ENCODE data around the gene TBC1D19.

Gene TBC1D19

GRCh38 chr4:26594778-26595177 is 10.9 kb downstream of the TBC1D19 start:
- no peak for DNase-seq (ENCODE audit: insufficient read length, low spot score)
- FAIRE-seq, result no peak
- TF ChIP-seq POLR2A (IDR thresholded peaks at IDR 0.05; ENCODE audit: low read depth, low read length), result no peak
- no peak for TF ChIP-seq POU2F2 (IDR thresholded peaks at IDR 0.05; ENCODE audit: low read depth, low read length)
- no peak for TF ChIP-seq SPI1 (IDR thresholded peaks at IDR 0.05; ENCODE audit: low read depth, low read length)
- no peak for TF ChIP-seq PAX5 (IDR thresholded peaks at IDR 0.05; ENCODE audit: insufficient read depth, low read length, severe bottlenecking)
- no peak for TF ChIP-seq POLR2AphosphoS5 (IDR thresholded peaks at IDR 0.05; ENCODE audit: low read depth, low read length)
- TF ChIP-seq TAF1 (IDR thresholded peaks at IDR 0.05; ENCODE audit: low read depth, low read length), result no peak

DNA sequence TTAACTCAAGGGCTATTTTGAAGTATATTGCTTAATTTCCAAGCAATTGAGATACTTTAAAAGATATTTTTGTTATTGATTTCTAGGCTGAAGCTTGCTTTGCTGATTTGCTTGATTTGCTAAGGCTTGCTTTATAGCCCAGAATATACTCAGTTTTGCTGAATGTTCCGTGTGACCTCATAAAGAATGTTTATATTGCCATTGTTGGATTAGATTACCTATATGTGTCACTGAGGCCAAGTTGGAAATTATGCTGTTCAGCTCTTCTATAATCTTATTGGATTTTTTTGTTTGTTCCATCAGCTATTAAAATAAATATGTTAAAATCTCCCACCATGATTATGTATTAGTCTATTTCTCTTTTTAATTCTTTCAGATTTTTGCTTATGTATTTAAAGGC is 13.0 kb downstream of the TBC1D19 start:
- no peak for TF ChIP-seq PAX5 (IDR thresholded peaks at IDR 0.05; ENCODE audit: insufficient read depth, low read length, severe bottlenecking)
- TF ChIP-seq POU2F2 (IDR thresholded peaks at IDR 0.05; ENCODE audit: low read depth, low read length), result no peak
- no peak for TF ChIP-seq POLR2AphosphoS5 (IDR thresholded peaks at IDR 0.05; ENCODE audit: low read depth, low read length)
- no peak for TF ChIP-seq SPI1 (IDR thresholded peaks at IDR 0.05; ENCODE audit: low read depth, low read length)
- no peak for TF ChIP-seq POLR2A (IDR thresholded peaks at IDR 0.05; ENCODE audit: low read depth, low read length)
- DNase-seq (ENCODE audit: insufficient read length, low spot score) (no peak), FAIRE-seq (no peak)

DNA sequence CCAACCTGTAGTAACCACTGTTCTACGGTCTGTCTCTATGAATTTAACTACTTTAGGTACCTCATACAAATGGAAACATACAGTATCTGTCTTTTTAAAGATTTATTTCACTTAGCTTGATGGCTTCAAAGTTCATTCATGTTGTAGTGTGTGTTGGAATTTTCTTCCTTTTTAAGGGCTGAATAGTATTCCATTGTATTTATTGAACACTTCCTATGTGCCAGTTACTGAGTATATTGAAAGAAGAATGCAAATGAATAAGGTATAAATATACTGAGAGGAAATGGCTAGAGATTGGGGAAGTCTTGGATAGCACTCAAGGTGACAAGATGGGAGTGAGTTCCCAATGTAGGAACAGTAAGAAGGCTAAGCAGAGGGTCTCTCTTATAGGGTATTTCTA is 17.3 kb downstream of the TBC1D19 start:
- no peak for TF ChIP-seq POU2F2 (IDR thresholded peaks at IDR 0.05; ENCODE audit: low read depth, low read length)
- TF ChIP-seq TAF1 (IDR thresholded peaks at IDR 0.05; ENCODE audit: low read depth, low read length), result no peak
- TF ChIP-seq PAX5 (IDR thresholded peaks at IDR 0.05; ENCODE audit: insufficient read depth, low read length, severe bottlenecking), result no peak
- TF ChIP-seq SPI1 (IDR thresholded peaks at IDR 0.05; ENCODE audit: low read depth, low read length), result no peak
- TF ChIP-seq POLR2AphosphoS5 (IDR thresholded peaks at IDR 0.05; ENCODE audit: low read depth, low read length), result no peak
- TF ChIP-seq POLR2A (IDR thresholded peaks at IDR 0.05; ENCODE audit: low read depth, low read length), result no peak
- DNase-seq (ENCODE audit: insufficient read length, low spot score), result no peak
- FAIRE-seq, result no peak

DNA sequence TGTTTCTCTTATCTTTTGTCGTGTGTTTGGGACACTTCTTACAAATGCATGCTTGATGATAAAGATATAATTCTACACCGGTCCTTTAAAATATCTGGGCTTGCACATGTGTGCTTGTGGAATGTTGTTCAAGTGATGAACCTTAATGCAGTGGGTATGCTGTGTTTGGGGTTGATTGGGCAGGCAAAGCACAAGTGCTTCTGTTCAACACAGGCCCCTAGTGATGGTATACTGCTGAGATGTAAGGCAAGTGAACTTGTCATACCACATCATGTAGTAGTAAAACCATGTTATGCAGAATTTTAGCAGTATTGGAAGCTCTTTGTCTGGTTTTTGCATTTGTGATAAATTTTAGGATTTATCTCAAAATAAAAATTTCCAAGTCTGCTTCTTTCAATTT is 23.9 kb downstream of the TBC1D19 start:
- TF ChIP-seq POLR2A (IDR thresholded peaks at IDR 0.05; ENCODE audit: low read depth, low read length) (no peak), TAF1 (IDR thresholded peaks at IDR 0.05; ENCODE audit: low read depth, low read length) (no peak), PAX5 (IDR thresholded peaks at IDR 0.05; ENCODE audit: insufficient read depth, low read length, severe bottlenecking) (no peak), POU2F2 (IDR thresholded peaks at IDR 0.05; ENCODE audit: low read depth, low read length) (no peak), SPI1 (IDR thresholded peaks at IDR 0.05; ENCODE audit: low read depth, low read length) (no peak), POLR2AphosphoS5 (IDR thresholded peaks at IDR 0.05; ENCODE audit: low read depth, low read length) (no peak)
- FAIRE-seq (no peak), DNase-seq (ENCODE audit: insufficient read length, low spot score) (no peak)

DNA sequence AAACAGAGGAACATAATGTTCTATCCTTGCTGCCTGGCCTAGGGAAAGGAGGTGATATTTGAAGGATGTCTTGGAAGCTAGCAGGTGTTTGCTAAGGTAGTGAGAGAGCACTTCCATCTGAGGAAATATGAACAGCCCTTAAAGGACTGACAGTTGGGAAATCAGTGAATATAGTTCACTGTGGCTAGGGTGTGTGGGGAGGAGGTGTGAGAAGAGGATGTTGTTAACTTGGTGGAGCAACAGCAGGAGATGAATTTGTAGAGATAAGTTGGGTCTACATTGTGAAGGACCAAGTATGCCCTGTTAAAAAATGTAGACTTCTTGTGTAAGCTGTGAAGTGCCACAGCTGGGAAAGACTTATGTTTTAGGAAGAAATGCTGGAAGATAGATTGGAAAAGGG is 25.5 kb downstream of the TBC1D19 start:
- TF ChIP-seq POLR2AphosphoS5 (IDR thresholded peaks at IDR 0.05; ENCODE audit: low read depth, low read length) (no peak), POLR2A (IDR thresholded peaks at IDR 0.05; ENCODE audit: low read depth, low read length) (no peak), TAF1 (IDR thresholded peaks at IDR 0.05; ENCODE audit: low read depth, low read length) (no peak), PAX5 (IDR thresholded peaks at IDR 0.05; ENCODE audit: insufficient read depth, low read length, severe bottlenecking) (no peak), POU2F2 (IDR thresholded peaks at IDR 0.05; ENCODE audit: low read depth, low read length) (no peak), SPI1 (IDR thresholded peaks at IDR 0.05; ENCODE audit: low read depth, low read length) (no peak)
- FAIRE-seq, result no peak
- DNase-seq (ENCODE audit: insufficient read length, low spot score), result no peak

DNA sequence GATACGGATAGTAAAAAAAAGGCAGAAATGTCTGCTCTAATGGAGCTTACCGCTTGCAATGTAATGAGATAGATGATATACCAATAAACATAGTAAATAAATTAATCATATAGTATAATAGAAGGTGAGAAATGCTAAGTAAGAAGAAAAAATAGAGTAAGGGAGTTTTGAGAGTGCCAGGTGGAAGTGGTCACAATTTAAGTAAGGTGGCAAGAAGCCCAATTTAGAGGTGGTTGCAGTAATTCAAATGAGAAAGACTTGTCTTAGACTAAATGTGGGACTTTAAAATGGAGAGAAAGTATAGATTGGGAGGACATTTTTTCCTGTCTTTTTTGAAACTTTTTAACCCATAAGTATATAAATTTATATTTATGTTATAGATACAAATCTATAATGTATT is 26.0 kb downstream of the TBC1D19 start:
- no peak for DNase-seq (ENCODE audit: insufficient read length, low spot score)
- TF ChIP-seq TAF1 (IDR thresholded peaks at IDR 0.05; ENCODE audit: low read depth, low read length), result no peak
- no peak for TF ChIP-seq POU2F2 (IDR thresholded peaks at IDR 0.05; ENCODE audit: low read depth, low read length)
- TF ChIP-seq PAX5 (IDR thresholded peaks at IDR 0.05; ENCODE audit: insufficient read depth, low read length, severe bottlenecking), result no peak
- no peak for TF ChIP-seq SPI1 (IDR thresholded peaks at IDR 0.05; ENCODE audit: low read depth, low read length)
- TF ChIP-seq POLR2A (IDR thresholded peaks at IDR 0.05; ENCODE audit: low read depth, low read length), result no peak
- FAIRE-seq, result no peak

- DNase-seq (ENCODE audit: insufficient read length, low spot score), result no peak
- no peak for FAIRE-seq
- TF ChIP-seq PAX5 (IDR thresholded peaks at IDR 0.05; ENCODE audit: insufficient read depth, low read length, severe bottlenecking) (no peak), POLR2A (IDR thresholded peaks at IDR 0.05; ENCODE audit: low read depth, low read length) (no peak), TAF1 (IDR thresholded peaks at IDR 0.05; ENCODE audit: low read depth, low read length) (no peak), SPI1 (IDR thresholded peaks at IDR 0.05; ENCODE audit: low read depth, low read length) (no peak), POU2F2 (IDR thresholded peaks at IDR 0.05; ENCODE audit: low read depth, low read length) (no peak), POLR2AphosphoS5 (IDR thresholded peaks at IDR 0.05; ENCODE audit: low read depth, low read length) (no peak)
Observed at GRCh38 chr4:26611372-26611771, 27.5 kb downstream of the TBC1D19 start.

- TF ChIP-seq POLR2AphosphoS5 (IDR thresholded peaks at IDR 0.05; ENCODE audit: low read depth, low read length) (no peak), POLR2A (IDR thresholded peaks at IDR 0.05; ENCODE audit: low read depth, low read length) (no peak), TAF1 (IDR thresholded peaks at IDR 0.05; ENCODE audit: low read depth, low read length) (no peak), SPI1 (IDR thresholded peaks at IDR 0.05; ENCODE audit: low read depth, low read length) (no peak), POU2F2 (IDR thresholded peaks at IDR 0.05; ENCODE audit: low read depth, low read length) (no peak), PAX5 (IDR thresholded peaks at IDR 0.05; ENCODE audit: insufficient read depth, low read length, severe bottlenecking) (no peak)
- FAIRE-seq, result peak; percentile 43
- DNase-seq (ENCODE audit: insufficient read length, low spot score), result no peak
Observed at GRCh38 chr4:26611885-26612284, 28.0 kb downstream of the TBC1D19 start.

DNA sequence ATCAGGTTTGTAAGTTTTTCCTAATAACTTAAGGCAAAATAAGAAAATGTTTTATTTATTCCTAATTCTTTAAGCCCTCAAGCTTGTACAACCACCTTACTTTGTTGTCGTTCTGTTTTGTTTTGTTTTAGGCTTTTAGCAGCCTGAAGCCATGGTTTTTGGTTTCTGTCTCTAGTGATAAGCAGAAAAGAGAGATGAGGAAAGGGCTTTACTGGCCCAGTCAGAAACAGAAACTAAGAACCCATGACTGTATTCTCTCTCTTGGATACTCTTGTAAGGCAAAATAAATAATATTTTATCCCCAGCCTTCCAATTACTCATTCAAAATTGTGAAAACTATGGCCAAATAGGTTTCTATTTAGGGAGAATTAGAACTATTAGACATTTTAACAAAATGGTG is 29.4 kb downstream of the TBC1D19 start:
- FAIRE-seq (no peak), DNase-seq (ENCODE audit: insufficient read length, low spot score) (no peak)
- TF ChIP-seq POLR2AphosphoS5 (IDR thresholded peaks at IDR 0.05; ENCODE audit: low read depth, low read length) (no peak), SPI1 (IDR thresholded peaks at IDR 0.05; ENCODE audit: low read depth, low read length) (no peak), TAF1 (IDR thresholded peaks at IDR 0.05; ENCODE audit: low read depth, low read length) (no peak), POLR2A (IDR thresholded peaks at IDR 0.05; ENCODE audit: low read depth, low read length) (no peak), POU2F2 (IDR thresholded peaks at IDR 0.05; ENCODE audit: low read depth, low read length) (no peak), PAX5 (IDR thresholded peaks at IDR 0.05; ENCODE audit: insufficient read depth, low read length, severe bottlenecking) (no peak)

- DNase-seq (ENCODE audit: insufficient read length, low spot score), result no peak
- TF ChIP-seq POU2F2 (IDR thresholded peaks at IDR 0.05; ENCODE audit: low read depth, low read length) (no peak), TAF1 (IDR thresholded peaks at IDR 0.05; ENCODE audit: low read depth, low read length) (no peak), POLR2A (IDR thresholded peaks at IDR 0.05; ENCODE audit: low read depth, low read length) (no peak), PAX5 (IDR thresholded peaks at IDR 0.05; ENCODE audit: insufficient read depth, low read length, severe bottlenecking) (no peak), POLR2AphosphoS5 (IDR thresholded peaks at IDR 0.05; ENCODE audit: low read depth, low read length) (no peak), SPI1 (IDR thresholded peaks at IDR 0.05; ENCODE audit: low read depth, low read length) (no peak)
- FAIRE-seq, result no peak
Observed at GRCh38 chr4:26613735-26614134, 29.9 kb downstream of the TBC1D19 start.
